Right lobe of liver (tissue), 6 donors: ENCODE data around the gene UBE2J2. TPM values are rescaled to one million over a fixed set of nuclear protein-coding genes. Genes with fewer than 3 reads are reported as not detected.

ENCODE experiments used
- ATAC-seq, 4 donors: fragments of 200-7000 bp; cut with Tn5 transposase; one replicate each; pipeline ENCODE4 v1.9.1; 2020; ENCODE audit warnings: mild to moderate bottlenecking in 4 of 4, moderate library complexity in 4 of 4
- DNase-seq, 3 donors: peaks; one replicate each; pipeline ENCODE4 v3.0.0-alpha.2; 2020
- H3K27ac ChIP-seq, 3 donors: fragments of 200-600 bp; one replicate each; pipeline ENCODE4 v1.8.0; 2022
- H3K27me3 ChIP-seq, 2 donors: fragments of 200-600 bp; one replicate each; pipeline ENCODE4 v1.8.0; 2022
- H3K36me3 ChIP-seq, 4 donors: fragments of 200-600 bp; sonication (generic) in 1 of 4; one replicate each; pipeline versions ENCODE4 v1.5.1 to v1.8.0; 2017 to 2022; ENCODE audit warnings: control low read depth in 1 of 4
- H3K4me1 ChIP-seq, 4 donors: fragments of 200-600 bp; sonication (generic) in 1 of 4; one replicate each; pipeline versions ENCODE4 v1.5.1 to v1.8.0; 2017 to 2022; ENCODE audit warnings: control low read depth in 1 of 4
- H3K4me3 ChIP-seq, 3 donors: fragments of 200-600 bp; one replicate each; pipeline ENCODE4 v1.8.0; 2022
- H3K9me3 ChIP-seq, 4 donors: fragments of 200-600 bp; sonication (generic) in 1 of 4; one replicate each; pipeline versions ENCODE4 v1.5.1 to v1.8.0; 2017 to 2022; ENCODE audit warnings: control low read depth in 1 of 4
- CTCF ChIP-seq, 4 donors: fragments of 200-600 bp in 3 of 4; fragments of 450-650 bp in 1 of 4; IDR thresholded peaks; one replicate each; pipeline versions ENCODE4 v1.5.1 to v1.8.0; 2016 to 2022; ENCODE audit warnings: antibody characterized with exemption in 4 of 4, mild to moderate bottlenecking in 2 of 4
- POLR2A ChIP-seq: fragments of 450-650 bp; IDR thresholded peaks from one replicate; pipeline ENCODE4 v1.6.1; 2017; ENCODE audit warnings: antibody characterized with exemption, mild to moderate bottlenecking
- WGBS: methylation state at CpG from one replicate; pipeline ENCODE4 v1.1.6; 2018; ENCODE audit warnings: low coverage, low lambda C conversion rate; ENCODE audit not compliant: insufficient coverage; ENCODE audit errors: missing lambda C conversion rate; 5-methylcytosine and 5-hydroxymethylcytosine counted together
- intact Hi-C, 2 donors: fragments of 100-400 bp; cut with DNase I; formaldehyde crosslinking; loops; one replicate each; pipeline versions ENCODE4 v1.11.2 to v1.14.1; 2022
- total RNA-seq, 6 experiments: library from RNA; depleted of rRNA in 2 of 6; stranded (reverse); fragments of >200 nt in 2 of 6; fragmentation: NEBNext Ultra II Directional in 3 of 6; extraction: Animal tissue kit (Norgen Biotek cat#: 25700) in 3 of 6; gene quantifications; one replicate each; pipeline versions ENCODE4 v1.1.0 to v1.2.4, GENCODE V29; 2016 to 2023
- donor health status: DM: no; HTN: yes; CAD: no.
- donor health status: DM: no; HTN: no; CAD: no.
- donor health status: DM: no; HTN: no; CAD: no.
- donor health status: DM: no; HTN: yes; CAD: no.
- donor health status: DM: no; HTN: yes; CAD: no.

Gene UBE2J2
- total RNA-seq, 6 experiments from 2014 or later, result 25.5 to 30.6 (median 26.9) TPM

- H3K36me3 ChIP-seq, result no peaks in the 10 kb centered on the region
- WGBS, result 60% methylated on average over 1 of the region's 25 CpGs
- intact Hi-C loops, result loop anchor here in 1 of 2 donors (10.0 kb wide), 1 partner anchor 47 kb away; no protein-coding TSS in a partner anchor
- H3K27me3 ChIP-seq, result no peaks in the 10 kb centered on the region
- ATAC-seq (peak in 2 of 4 donors; percentile 9 to 19), DNase-seq (peak in 1 of 3 donors; percentile 47)
- H3K4me3 ChIP-seq, result no peak overlapping the region
- no peaks in the 10 kb centered on the region for H3K4me1 ChIP-seq
- no peak for TF ChIP-seq POLR2A
- no peak for TF ChIP-seq CTCF (IDR thresholded peaks at IDR 0.05)
- H3K27ac ChIP-seq, result no peak overlapping the region
- no peaks in the 10 kb centered on the region for H3K9me3 ChIP-seq
Measured at GRCh38 chr1:1247341-1247913, 26.2 kb downstream of the UBE2J2 start.

- Histone ChIP-seq H3K36me3 (no peaks in the 10 kb centered on the region), H3K9me3 (no peaks in the 10 kb centered on the region), H3K27ac (no peak within 1 kb of the TSS), H3K4me3 (no peak within 1 kb of the TSS), H3K4me1 (no peaks in the 10 kb centered on the region), H3K27me3 (no peaks in the 10 kb centered on the region)
- 0% methylated on average over 1 of the region's 74 CpGs for WGBS
- intact Hi-C loops, result loop anchor here in 1 of 2 donors (10.0 kb wide), 1 partner anchor 48 kb away; no protein-coding TSS in a partner anchor
- DNase-seq, result peak in 1 of 3 donors; percentile 48
- no peak for TF ChIP-seq CTCF (IDR thresholded peaks at IDR 0.05)
- no peak for TF ChIP-seq POLR2A
- peak in 2 of 4 donors; percentile 8 to 28 for ATAC-seq
Measured at GRCh38 chr1:1246577-1247340, 26.9 kb downstream of the UBE2J2 start, which contains the start of gene C1QTNF12. C1QTNF12 (minus strand) TSS chr1:1246722; CDS start chr1:1246690, 32 bp downstream.

GRCh38 chr1:1245817-1246576 is 27.7 kb downstream of the UBE2J2 start:
- Histone ChIP-seq H3K36me3 (no peaks in the 10 kb centered on the region), H3K27ac (no peak overlapping the region), H3K4me1 (no peaks in the 10 kb centered on the region), H3K4me3 (no peak overlapping the region), H3K27me3 (no peaks in the 10 kb centered on the region), H3K9me3 (no peaks in the 10 kb centered on the region)
- ATAC-seq (no peak), DNase-seq (peak in 1 of 3 donors; percentile 49)
- TF ChIP-seq CTCF (IDR thresholded peaks at IDR 0.05) (no peak), POLR2A (no peak)
- intact Hi-C loops, result loop anchor here in 1 of 2 donors (10.0 kb wide), 1 partner anchor 49 kb away; no protein-coding TSS in a partner anchor
- WGBS, result 0% methylated on average over 1 of the region's 45 CpGs

- Histone ChIP-seq H3K27me3 (no peaks in the 10 kb centered on the region), H3K4me3 (no peak overlapping the region), H3K36me3 (no peaks in the 10 kb centered on the region), H3K9me3 (no peaks in the 10 kb centered on the region), H3K4me1 (no peaks in the 10 kb centered on the region), H3K27ac (no peak overlapping the region)
- 86% methylated on average over 6 of the region's 23 CpGs for WGBS
- intact Hi-C loops, result loop anchor here in 1 of 2 donors (10.0 kb wide), 1 partner anchor 50 kb away; no protein-coding TSS in a partner anchor
- TF ChIP-seq CTCF (IDR thresholded peaks at IDR 0.05) (no peak), POLR2A (no peak)
- DNase-seq (peak in 1 of 3 donors; percentile 49), ATAC-seq (no peak)
Measured at GRCh38 chr1:1245178-1245816, 28.4 kb downstream of the UBE2J2 start.
